IMR-90 (cell line): Measurements from ENCODE around the gene RNF217. TPM values are rescaled to one million over a fixed set of nuclear protein-coding genes. Genes with fewer than 3 reads are reported as not detected.

Experiments
- ATAC-seq: fragments of 200-7000 bp; cut with Tn5 transposase; 2 replicates; pipeline ENCODE4 v1.9.1; 2020; ENCODE audit warnings: low read depth, mild to moderate bottlenecking, moderate library complexity
- BruUV-seq: library from RNA; stranded (reverse); fragments of 400-500 nt; replicated peaks from 2 replicates; lab custom pipeline; 2021; lab: Mats Ljungman, UMichigan
- CTCF ChIA-PET: fragments of 300-600 bp; formaldehyde crosslinking; extraction: SDS; loops from one replicate; lab custom pipeline; 2021; ENCODE audit warnings: antibody characterized with exemption; lab: Yijun Ruan, JAX
- POLR2A ChIA-PET: fragments of 300-600 bp; sonication (Branson Sonifier 250); formaldehyde crosslinking; loops from one replicate; lab custom pipeline; 2022; ENCODE audit warnings: antibody characterized with exemption; ENCODE audit not compliant: unreplicated experiment; lab: Charles Lee
- DNase-seq: peaks from one replicate; pipeline ENCODE4 v3.0.0; 2013
- H2AFZ ChIP-seq: replicated peaks from 2 replicates; pipeline ENCODE3; 2013; ENCODE audit warnings: low read length, mild to moderate bottlenecking; ENCODE audit not compliant: poor library complexity
- H2AK5ac ChIP-seq: 2 replicates; pipeline ENCODE4 v1.6.1; 2013; ENCODE audit warnings: low read depth, low read length, inconsistent platforms
- H2AK9ac ChIP-seq: replicated peaks from 2 replicates; pipeline ENCODE3; 2013; ENCODE audit warnings: mild to moderate bottlenecking, low read depth, low read length, moderate library complexity; ENCODE audit not compliant: poor library complexity
- H2BK120ac ChIP-seq: 2 replicates; pipeline ENCODE4 v1.6.1; 2013; ENCODE audit warnings: low read depth, low read length, inconsistent platforms
- H2BK15ac ChIP-seq: 3 replicates; pipeline ENCODE4 v1.6.1; 2013; ENCODE audit warnings: low read depth, low read length, inconsistent platforms
- H2BK20ac ChIP-seq: 2 replicates; pipeline ENCODE4 v1.6.1; 2013; ENCODE audit warnings: low read depth, mild to moderate bottlenecking, inconsistent platforms, low read length, moderate library complexity
- H2BK5ac ChIP-seq: 2 replicates; pipeline ENCODE4 v1.6.1; 2013; ENCODE audit warnings: mild to moderate bottlenecking, low read depth, low read length, inconsistent platforms; ENCODE audit not compliant: poor library complexity, severe bottlenecking
- H3K14ac ChIP-seq: replicated peaks from 2 replicates; pipeline ENCODE4 v1.6.1; 2013; ENCODE audit warnings: low read depth, low read length, inconsistent platforms
- H3K18ac ChIP-seq: 2 replicates; pipeline ENCODE4 v1.6.1; 2013; ENCODE audit warnings: low read depth, low read length, control low read depth
- H3K23ac ChIP-seq: 2 replicates; pipeline ENCODE4 v1.6.1; 2013; ENCODE audit warnings: low read depth, low read length, inconsistent platforms
- H3K27ac ChIP-seq: 2 replicates; pipeline ENCODE4 v1.5.1; 2013; ENCODE audit warnings: mild to moderate bottlenecking, control low read depth, low read length; ENCODE audit not compliant: insufficient read depth
- H3K27me3 ChIP-seq: 2 replicates; pipeline ENCODE4 v1.6.1; 2013; ENCODE audit warnings: low read length; ENCODE audit not compliant: control insufficient read depth, insufficient read depth
- H3K36me3 ChIP-seq: 2 replicates; pipeline ENCODE4 v1.6.1; 2013; ENCODE audit warnings: low read length, mixed read lengths; ENCODE audit not compliant: control insufficient read depth, insufficient read depth
- H3K4ac ChIP-seq: 2 replicates; pipeline ENCODE4 v1.6.1; 2013; ENCODE audit warnings: low read depth, low read length, inconsistent platforms
- H3K4me1 ChIP-seq: 2 replicates; pipeline ENCODE4 v1.6.1; 2013; ENCODE audit warnings: low read length, mixed read lengths; ENCODE audit not compliant: control insufficient read depth, insufficient read depth
- H3K4me2 ChIP-seq: 2 replicates; pipeline ENCODE4 v1.6.1; 2013; ENCODE audit warnings: low read depth, mild to moderate bottlenecking, control low read depth, low read length, moderate library complexity
- H3K4me3 ChIP-seq: 2 replicates; pipeline ENCODE4 v1.5.1; 2013; ENCODE audit warnings: low read depth, mild to moderate bottlenecking, control low read depth, low read length, moderate library complexity; ENCODE audit not compliant: insufficient read depth
- H3K56ac ChIP-seq: 2 replicates; pipeline ENCODE4 v1.6.1; 2013; ENCODE audit warnings: low read length, inconsistent platforms; ENCODE audit not compliant: insufficient read depth; ENCODE audit errors: extremely low read depth
- H3K79me1 ChIP-seq, 2 experiments: 2 replicates each; pipeline ENCODE4 v1.6.1; 2013; ENCODE audit warnings: low read length in 2 of 2, inconsistent platforms in 1 of 2, low read depth in 1 of 2
- H3K9ac ChIP-seq: 2 replicates; pipeline ENCODE4 v1.6.1; 2013; ENCODE audit warnings: low read depth, low read length, control low read depth
- H3K9me1 ChIP-seq: 2 replicates; pipeline ENCODE4 v1.6.1; 2013; ENCODE audit warnings: low read length, inconsistent platforms; ENCODE audit not compliant: insufficient read depth
- H3K9me3 ChIP-seq: 2 replicates; pipeline ENCODE4 v1.6.1; 2013; ENCODE audit warnings: low read length; ENCODE audit not compliant: control insufficient read depth, insufficient read depth
- H4K20me1 ChIP-seq: 2 replicates; pipeline ENCODE4 v1.6.1; 2013; ENCODE audit warnings: low read length, inconsistent platforms; ENCODE audit not compliant: insufficient read depth
- H4K5ac ChIP-seq: 2 replicates; pipeline ENCODE4 v1.6.1; 2013; ENCODE audit warnings: mild to moderate bottlenecking, low read depth, low read length, control low read depth
- H4K8ac ChIP-seq, 2 experiments: 2 replicates each; pipeline ENCODE4 v1.6.1; 2013; ENCODE audit warnings: low read depth in 2 of 2, low read length in 2 of 2, control low read depth in 1 of 2, inconsistent platforms in 1 of 2
- H4K91ac ChIP-seq: 2 replicates; pipeline ENCODE4 v1.6.1; 2013; ENCODE audit warnings: low read depth, low read length, inconsistent platforms; ENCODE audit not compliant: insufficient read depth
- CEBPB ChIP-seq: IDR thresholded peaks from 2 replicates; pipeline ENCODE4 v1.6.1; 2012; ENCODE audit warnings: low read depth, low read length, improper control_type of control experiment
- CHD1 ChIP-seq: IDR thresholded peaks from 2 replicates; pipeline ENCODE4 v1.6.1; 2012; ENCODE audit warnings: low read depth, low read length, improper control_type of control experiment
- ELK1 ChIP-seq: fragments of 150-350 bp; IDR thresholded peaks from 2 replicates; pipeline ENCODE4 v1.6.1; 2016; ENCODE audit warnings: low read depth, mild to moderate bottlenecking, low read length, moderate library complexity, borderline replicate concordance
- FOS ChIP-seq: fragments of 150-350 bp; IDR thresholded peaks from 2 replicates; pipeline ENCODE4 v1.6.1; 2016; ENCODE audit warnings: low read depth, low read length
- MAFK ChIP-seq: IDR thresholded peaks from 2 replicates; pipeline ENCODE4 v1.6.1; 2012; ENCODE audit warnings: low read depth, low read length, improper control_type of control experiment
- MAZ ChIP-seq: IDR thresholded peaks from 2 replicates; pipeline ENCODE4 v1.6.1; 2012; ENCODE audit warnings: low read depth, mild to moderate bottlenecking, low read length, improper control_type of control experiment, moderate library complexity, borderline replicate concordance
- MXI1 ChIP-seq: IDR thresholded peaks from 2 replicates; pipeline ENCODE4 v1.6.1; 2012; ENCODE audit warnings: low read depth, mild to moderate bottlenecking, low read length, moderate library complexity, borderline replicate concordance
- NFE2L2 ChIP-seq: fragments of 150-350 bp; IDR thresholded peaks from 2 replicates; pipeline ENCODE4 v1.6.1; 2016; ENCODE audit warnings: low read depth, mild to moderate bottlenecking, low read length
- POLR2A ChIP-seq: IDR thresholded peaks from 2 replicates; pipeline ENCODE4 v1.6.1; 2012; ENCODE audit warnings: mild to moderate bottlenecking, low read depth, low read length
- RCOR1 ChIP-seq: IDR thresholded peaks from 2 replicates; pipeline ENCODE4 v1.6.1; 2012; ENCODE audit warnings: mild to moderate bottlenecking, low read length, improper control_type of control experiment; ENCODE audit not compliant: insufficient replicate concordance
- RFX5 ChIP-seq: IDR thresholded peaks from 2 replicates; pipeline ENCODE4 v1.8.0; 2012; ENCODE audit warnings: low read depth, mild to moderate bottlenecking, low read length, moderate library complexity
- SMC3 ChIP-seq: fragments of 150-350 bp; IDR thresholded peaks from 2 replicates; pipeline ENCODE4 v1.6.1; 2016; ENCODE audit warnings: low read depth, mild to moderate bottlenecking, antibody characterized with exemption, low read length, moderate library complexity
- USF2 ChIP-seq: fragments of 150-350 bp; IDR thresholded peaks from 2 replicates; pipeline ENCODE4 v1.6.1; 2017; ENCODE audit warnings: mild to moderate bottlenecking, antibody characterized with exemption, low read length, low read depth
- WGBS, 2 experiments: methylation state at CpG; one replicate each; pipeline versions ENCODE4 v1.1.5 to v1.1.7; 2013; ENCODE audit warnings: missing lambda C conversion rate in 2 of 2; ENCODE audit not compliant: insufficient read length in 1 of 2; ENCODE audit errors: extremely low coverage in 2 of 2; 5-methylcytosine and 5-hydroxymethylcytosine counted together
- dilution Hi-C: fragments of 300-500 bp; cut with HindIII; formaldehyde crosslinking; loops from one replicate; pipeline ENCODE4 v1.14.3; 2018; ENCODE audit warnings: low sequenced_read_pairs; ENCODE audit not compliant: unreplicated experiment
- in situ Hi-C: fragments of 300-500 bp; cut with MboI; formaldehyde crosslinking; loops from 3 replicates; pipeline ENCODE4 v1.14.3; 2019; ENCODE audit warnings: low sequenced_read_pairs, inconsistent platforms, mixed read lengths
- intact Hi-C: fragments of 100-400 bp; cut with micrococcal nuclease; formaldehyde crosslinking; loops from 2 replicates; pipeline ENCODE4 v1.10.0; 2022
- polyA plus RNA-seq, 3 experiments: library from polyadenylated mRNA; depleted of rRNA; stranded (reverse); fragments of >200 nt; gene quantifications; 2 replicates each; pipeline ENCODE4 v1.2.3, GENCODE V29; 2012; ENCODE audit warnings: low replicate concordance in 1 of 3
- total RNA-seq: library from RNA; depleted of rRNA; stranded (reverse); fragments of >200 nt; gene quantifications from 2 replicates; pipeline ENCODE4 v1.2.3, GENCODE V29; 2012

The RNF217 gene
- total and polyA plus RNA-seq, 2 of the 4 experiments (the other 2 are of a cell fraction), result 11.7 to 20.4 TPM

- Histone ChIP-seq H4K20me1 (no peaks in the 10 kb centered on the region), H2BK15ac (no peak overlapping the region), H2BK120ac (no peak overlapping the region), H2AK9ac (no peak overlapping the region), H3K27me3 (no peaks in the 10 kb centered on the region), H3K79me1 (peaks cover 29 to 32% of the 10 kb centered on the region in 2 experiments), H3K36me3 (peaks cover 8% of the 10 kb centered on the region; the same call in 1 of the 2 replicates), H3K9ac (no peak overlapping the region), H3K23ac (no peak overlapping the region), H3K4me2 (no peak overlapping the region), H2BK20ac (no peak overlapping the region), H3K18ac (no peak overlapping the region), H2BK5ac (no peak overlapping the region), H3K56ac (no peak overlapping the region), H3K9me3 (no peaks in the 10 kb centered on the region), H4K8ac (no peak overlapping the region), H3K9me1 (peaks cover 8% of the 10 kb centered on the region; the same call in 1 of the 2 replicates), H3K4me1 (no peaks in the 10 kb centered on the region), H2AFZ (no peak overlapping the region), H3K27ac (no peak overlapping the region), H3K14ac (no peak overlapping the region), H3K4me3 (no peak overlapping the region), H2AK5ac (no peak overlapping the region), H4K91ac (no peak overlapping the region), H3K4ac (no peak overlapping the region), H4K5ac (no peak overlapping the region)
- CTCF ChIA-PET, result no interaction called here
- DNase-seq, result no peak
- POLR2A ChIA-PET, result no interaction called here
- dilution Hi-C loops (no loop called here), intact Hi-C loops (no loop called here), in situ Hi-C loops (no loop called here)
- ATAC-seq, result no peak
- TF ChIP-seq MXI1, result no peak
- TF ChIP-seq ELK1, result no peak
- TF ChIP-seq USF2, result no peak
- no peak for TF ChIP-seq FOS
- TF ChIP-seq CHD1, result no peak
- TF ChIP-seq POLR2A, result no peak
- no peak for TF ChIP-seq MAFK
- no peak for TF ChIP-seq CEBPB
- TF ChIP-seq MAZ, result no peak
- TF ChIP-seq NFE2L2, result no peak
- TF ChIP-seq SMC3, result no peak
- no peak for TF ChIP-seq RCOR1
- no peak for TF ChIP-seq RFX5
- no TSS peak for BruUV-seq
- no CpG with 5 or more reads among the region's 2 CpGs for WGBS, 2 experiments
Observed at GRCh38 chr6:125063307-125063706, 101.1 kb downstream of the RNF217 start.
